Keratinocyte (primary cell): ENCODE results near the gene LDLRAD4.

Experiments
- EZH2 ChIP-seq: IDR thresholded peaks from one replicate; pipeline ENCODE4 v1.6.1; 2012; ENCODE audit warnings: inconsistent platforms, mild to moderate bottlenecking, low read length, moderate library complexity
- TF ChIP-seq, protein P1 (sequence below), 3 experiments: IDR thresholded peaks in 1 of 3; conservative IDR thresholded peaks in 1 of 3; optimal IDR thresholded peaks in 1 of 3; 2 replicates in 2 of 3; 3 replicates in 1 of 3; pipeline versions ENCODE3 to v1.5.1; 2011; ENCODE audit warnings: low read length in 3 of 3, mild to moderate bottlenecking in 3 of 3, moderate library complexity in 2 of 3, control low read depth in 1 of 3, inconsistent platforms in 1 of 3; ENCODE audit not compliant: insufficient read depth in 2 of 3; ENCODE audit errors: extremely low read depth in 1 of 3

GRCh38 chr18:13354402-13354801 lies 135.8 kb downstream of the LDLRAD4 start:
- TF ChIP-seq, protein P1, sequence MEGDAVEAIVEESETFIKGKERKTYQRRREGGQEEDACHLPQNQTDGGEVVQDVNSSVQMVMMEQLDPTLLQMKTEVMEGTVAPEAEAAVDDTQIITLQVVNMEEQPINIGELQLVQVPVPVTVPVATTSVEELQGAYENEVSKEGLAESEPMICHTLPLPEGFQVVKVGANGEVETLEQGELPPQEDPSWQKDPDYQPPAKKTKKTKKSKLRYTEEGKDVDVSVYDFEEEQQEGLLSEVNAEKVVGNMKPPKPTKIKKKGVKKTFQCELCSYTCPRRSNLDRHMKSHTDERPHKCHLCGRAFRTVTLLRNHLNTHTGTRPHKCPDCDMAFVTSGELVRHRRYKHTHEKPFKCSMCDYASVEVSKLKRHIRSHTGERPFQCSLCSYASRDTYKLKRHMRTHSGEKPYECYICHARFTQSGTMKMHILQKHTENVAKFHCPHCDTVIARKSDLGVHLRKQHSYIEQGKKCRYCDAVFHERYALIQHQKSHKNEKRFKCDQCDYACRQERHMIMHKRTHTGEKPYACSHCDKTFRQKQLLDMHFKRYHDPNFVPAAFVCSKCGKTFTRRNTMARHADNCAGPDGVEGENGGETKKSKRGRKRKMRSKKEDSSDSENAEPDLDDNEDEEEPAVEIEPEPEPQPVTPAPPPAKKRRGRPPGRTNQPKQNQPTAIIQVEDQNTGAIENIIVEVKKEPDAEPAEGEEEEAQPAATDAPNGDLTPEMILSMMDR (optimal IDR thresholded peaks at IDR 0.05 in 1 of 3, IDR thresholded peaks at IDR 0.05 in 1 of 3, conservative IDR thresholded peaks at IDR 0.05 in 1 of 3; ENCODE audit: extremely low read depth in 1 of 3, insufficient read depth in 2 of 3, low read length in 3 of 3) = no peak
- no peak for TF ChIP-seq EZH2
